A673 (cell line): ENCODE measurements around the gene SPAG16.

Experiments used
- EZH2 ChIP-seq: fragments of 200-600 bp; sonication (generic); IDR thresholded peaks from 2 replicates; pipeline ENCODE4 v1.6.1; 2017; ENCODE audit warnings: borderline replicate concordance, low read depth, mild to moderate bottlenecking, mixed read lengths, antibody characterized with exemption, low read length; ENCODE audit not compliant: poor library complexity, severe bottlenecking
- TF ChIP-seq, protein P1 (sequence below): fragments of 300-800, 200-600 bp; sonication (generic); conservative IDR thresholded peaks from 2 replicates; pipeline ENCODE4 v1.5.1; 2017; ENCODE audit warnings: low read depth, mild to moderate bottlenecking, antibody characterized with exemption, low read length, moderate library complexity, mixed read lengths

DNA sequence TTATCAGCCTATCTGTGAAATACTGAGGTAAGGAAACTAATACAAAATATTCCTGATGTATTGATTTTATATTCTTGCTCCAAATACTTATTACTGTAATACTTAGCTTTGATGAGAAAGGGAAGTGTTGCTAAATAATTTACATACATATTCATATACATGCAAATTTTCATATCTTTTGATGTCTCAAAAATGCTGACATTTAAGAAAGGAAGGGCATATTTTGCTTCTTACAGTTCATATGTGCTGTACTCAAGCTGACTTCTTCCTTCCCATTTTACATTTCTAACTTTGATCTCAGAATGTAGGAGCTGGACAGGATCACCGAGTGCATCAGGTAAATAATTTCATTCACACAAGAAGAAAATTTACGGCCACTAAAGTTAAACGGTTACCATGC is 727.4 kb downstream of the SPAG16 start:
- TF ChIP-seq, protein P1, sequence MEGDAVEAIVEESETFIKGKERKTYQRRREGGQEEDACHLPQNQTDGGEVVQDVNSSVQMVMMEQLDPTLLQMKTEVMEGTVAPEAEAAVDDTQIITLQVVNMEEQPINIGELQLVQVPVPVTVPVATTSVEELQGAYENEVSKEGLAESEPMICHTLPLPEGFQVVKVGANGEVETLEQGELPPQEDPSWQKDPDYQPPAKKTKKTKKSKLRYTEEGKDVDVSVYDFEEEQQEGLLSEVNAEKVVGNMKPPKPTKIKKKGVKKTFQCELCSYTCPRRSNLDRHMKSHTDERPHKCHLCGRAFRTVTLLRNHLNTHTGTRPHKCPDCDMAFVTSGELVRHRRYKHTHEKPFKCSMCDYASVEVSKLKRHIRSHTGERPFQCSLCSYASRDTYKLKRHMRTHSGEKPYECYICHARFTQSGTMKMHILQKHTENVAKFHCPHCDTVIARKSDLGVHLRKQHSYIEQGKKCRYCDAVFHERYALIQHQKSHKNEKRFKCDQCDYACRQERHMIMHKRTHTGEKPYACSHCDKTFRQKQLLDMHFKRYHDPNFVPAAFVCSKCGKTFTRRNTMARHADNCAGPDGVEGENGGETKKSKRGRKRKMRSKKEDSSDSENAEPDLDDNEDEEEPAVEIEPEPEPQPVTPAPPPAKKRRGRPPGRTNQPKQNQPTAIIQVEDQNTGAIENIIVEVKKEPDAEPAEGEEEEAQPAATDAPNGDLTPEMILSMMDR = no peak
- TF ChIP-seq EZH2 = no peak
